Upper lobe of right lung (tissue), 1 donor: ENCODE data around the gene PSMC2. TPM values are rescaled to one million over a fixed set of nuclear protein-coding genes. Genes with fewer than 3 reads are reported as not detected.

ENCODE experiments used
- ATAC-seq: fragments of 200-7000 bp; cut with Tn5 transposase; one replicate; pipeline ENCODE4 v1.9.1; 2020; ENCODE audit warnings: mild to moderate bottlenecking, moderate library complexity
- DNase-seq: peaks from one replicate; pipeline ENCODE4 v3.0.0-alpha.2; 2020
- H3K27ac ChIP-seq: fragments of 200-600 bp; one replicate; pipeline ENCODE4 v1.8.0; 2022
- H3K27me3 ChIP-seq: fragments of 200-600 bp; one replicate; pipeline ENCODE4 v1.8.0; 2022; ENCODE audit warnings: mild to moderate bottlenecking
- H3K36me3 ChIP-seq: fragments of 200-600 bp; one replicate; pipeline ENCODE4 v1.8.0; 2022
- H3K4me1 ChIP-seq: fragments of 200-600 bp; one replicate; pipeline ENCODE4 v1.8.0; 2022
- H3K4me3 ChIP-seq: fragments of 200-600 bp; one replicate; pipeline ENCODE4 v1.8.0; 2022; ENCODE audit warnings: mild to moderate bottlenecking
- H3K9me3 ChIP-seq: fragments of 200-600 bp; one replicate; pipeline ENCODE4 v1.8.0; 2022
- CTCF ChIP-seq: fragments of 200-600 bp; IDR thresholded peaks from one replicate; pipeline ENCODE4 v1.8.0; 2022; ENCODE audit warnings: antibody characterized with exemption
- intact Hi-C: fragments of 100-400 bp; cut with DNase I; formaldehyde crosslinking; loops from one replicate; pipeline ENCODE4 v1.11.0; 2022
- total RNA-seq: library from RNA; stranded (reverse); fragmentation: NEBNext Ultra II Directional; extraction: Animal tissue kit (Norgen Biotek cat#: 25700); gene quantifications from one replicate; pipeline ENCODE4 v1.2.1, GENCODE V29; 2021
- donor health status: DM: no; HTN: yes; CAD: no; lungs with severe emphysema.

PSMC2 gene
- total RNA-seq, 1 donor from 2014 or later = 97.6 TPM

DNA sequence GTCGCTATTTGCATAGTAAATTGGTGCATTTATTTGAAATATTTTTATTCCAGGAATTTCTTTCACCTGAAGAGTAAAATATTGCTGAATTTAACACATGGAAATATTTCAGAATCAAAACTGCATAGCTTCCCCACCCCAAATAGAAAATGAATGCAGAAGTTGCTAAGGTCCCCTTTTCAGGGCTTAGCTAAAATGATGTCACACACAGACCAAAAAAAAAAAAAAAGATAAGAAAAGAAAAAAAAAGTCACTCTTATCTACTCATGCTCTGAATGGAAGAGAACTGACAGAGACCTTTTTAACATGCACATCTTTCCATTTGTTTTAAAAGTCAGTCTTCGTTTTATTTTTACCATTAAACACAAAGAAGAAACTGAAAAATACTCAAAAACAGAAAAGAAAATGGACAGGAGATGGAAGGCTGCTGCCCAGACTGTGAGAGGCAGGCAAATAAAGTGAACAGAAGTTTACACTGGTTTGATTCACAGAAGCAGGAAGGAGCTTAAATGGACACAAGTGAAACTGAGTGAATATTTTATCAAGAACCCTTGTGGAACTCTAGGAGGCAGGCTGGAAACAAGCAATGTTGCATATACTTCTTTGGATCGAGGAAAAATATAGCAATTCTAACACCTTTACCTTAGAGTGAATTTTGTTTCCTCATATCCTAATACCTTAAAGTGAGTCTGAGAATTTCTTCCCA lies 32.0 kb downstream of the PSMC2 start:
- Histone ChIP-seq H3K4me1 (no peaks in the 10 kb centered on the region), H3K9me3 (no peaks in the 10 kb centered on the region), H3K27ac (no peak overlapping the region), H3K36me3 (no peaks in the 10 kb centered on the region), H3K4me3 (no peak overlapping the region), H3K27me3 (no peaks in the 10 kb centered on the region)
- TF ChIP-seq CTCF = no peak
- ATAC-seq (no peak), DNase-seq (no peak)
- intact Hi-C loops = no loop called here

DNA sequence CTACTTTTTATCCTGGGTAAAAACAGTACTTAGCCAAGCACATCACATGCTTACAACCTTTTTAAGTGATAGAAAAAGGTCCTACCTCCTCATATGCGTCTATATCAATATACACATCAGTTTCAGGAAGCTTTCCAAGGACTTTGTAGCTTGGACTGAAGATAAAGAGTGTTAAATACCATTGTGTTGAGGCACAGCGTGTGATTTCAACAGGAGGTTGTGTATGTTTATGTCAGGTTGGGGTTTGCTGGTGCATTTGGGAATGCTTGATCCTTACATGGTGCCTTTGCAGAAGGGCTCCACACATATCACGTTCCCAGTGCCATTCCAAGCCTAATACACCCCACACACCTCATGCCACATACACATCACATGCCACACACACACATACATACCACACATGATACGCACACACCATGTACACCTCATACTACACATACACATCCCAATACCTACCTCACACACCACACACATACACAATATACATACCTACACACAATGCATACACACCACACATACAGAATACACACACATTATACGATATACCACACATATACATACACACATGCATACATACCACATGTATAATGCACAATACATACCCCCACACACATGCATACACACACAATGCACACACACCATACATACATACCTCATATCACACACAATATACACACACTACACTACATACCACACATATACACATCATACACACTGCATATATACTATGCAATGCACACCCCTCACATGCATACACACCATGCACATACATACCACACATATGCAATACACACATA lies 33.1 kb downstream of the PSMC2 start:
- peak; percentile 41 for ATAC-seq
- H3K9me3 ChIP-seq = no peaks in the 10 kb centered on the region
- TF ChIP-seq CTCF = no peak
- no peaks in the 10 kb centered on the region for H3K4me1 ChIP-seq
- DNase-seq = no peak
- H3K27me3 ChIP-seq = no peaks in the 10 kb centered on the region
- intact Hi-C loops = no loop called here
- H3K4me3 ChIP-seq = no peak overlapping the region
- no peak overlapping the region for H3K27ac ChIP-seq
- H3K36me3 ChIP-seq = no peaks in the 10 kb centered on the region

- Histone ChIP-seq H3K9me3 (no peaks in the 10 kb centered on the region), H3K27ac (no peak overlapping the region), H3K36me3 (no peaks in the 10 kb centered on the region), H3K4me1 (no peaks in the 10 kb centered on the region), H3K27me3 (no peaks in the 10 kb centered on the region), H3K4me3 (no peak overlapping the region)
- DNase-seq (no peak), ATAC-seq (no peak)
- TF ChIP-seq CTCF = no peak
- intact Hi-C loops = no loop called here
These were observed 34.0 kb downstream of the PSMC2 start for GRCh38 chr7:103381280-103382031.

DNA sequence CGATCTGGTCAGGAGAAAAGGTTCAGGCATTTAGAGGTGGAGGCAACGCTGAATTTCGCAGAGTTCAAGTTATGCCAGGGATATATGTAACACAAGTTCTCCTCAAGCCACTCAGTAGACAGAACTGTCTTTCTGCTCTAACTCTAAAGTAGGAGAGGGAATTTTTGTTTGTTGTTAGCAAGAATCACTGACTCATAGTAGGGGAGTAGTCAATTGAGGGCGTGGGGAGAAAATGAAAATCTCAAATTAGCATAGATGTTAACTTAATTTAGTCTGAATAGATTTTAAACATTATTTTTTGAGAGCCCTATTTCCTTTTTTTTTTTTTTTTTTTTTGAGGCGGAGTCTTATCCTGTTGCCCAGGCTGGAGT lies 34.6 kb downstream of the PSMC2 start:
- no peaks in the 10 kb centered on the region for H3K9me3 ChIP-seq
- ATAC-seq = no peak
- no peak overlapping the region for H3K27ac ChIP-seq
- no peak for TF ChIP-seq CTCF
- H3K36me3 ChIP-seq = no peaks in the 10 kb centered on the region
- no peak for DNase-seq
- no peak overlapping the region for H3K4me3 ChIP-seq
- H3K4me1 ChIP-seq = no peaks in the 10 kb centered on the region
- H3K27me3 ChIP-seq = no peaks in the 10 kb centered on the region
- intact Hi-C loops = no loop called here

DNA sequence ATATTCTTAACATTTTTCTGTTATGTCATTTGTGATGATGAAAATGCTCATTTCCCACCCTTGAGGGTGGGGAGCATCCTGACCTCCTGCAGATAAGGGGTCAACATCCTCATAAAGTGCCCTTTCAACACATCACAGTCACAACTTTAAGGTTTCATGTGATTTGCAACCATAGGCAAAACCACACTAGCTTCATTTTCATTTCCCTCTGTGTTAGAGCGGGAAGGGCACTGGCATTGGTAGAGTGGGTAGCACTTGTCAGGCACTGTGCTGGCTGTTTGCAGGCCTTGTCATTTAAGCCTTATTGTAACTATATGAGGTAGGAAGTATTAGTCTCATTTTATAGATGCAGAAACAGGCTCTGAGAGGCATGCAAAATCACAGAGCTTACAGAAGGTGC lies 39.8 kb downstream of the PSMC2 start:
- Histone ChIP-seq H3K36me3 (no peaks in the 10 kb centered on the region), H3K9me3 (no peaks in the 10 kb centered on the region), H3K27me3 (no peaks in the 10 kb centered on the region), H3K4me1 (no peaks in the 10 kb centered on the region), H3K4me3 (no peak overlapping the region), H3K27ac (no peak overlapping the region)
- TF ChIP-seq CTCF = no peak
- intact Hi-C loops = no loop called here
- DNase-seq (no peak), ATAC-seq (peak; percentile 61)
